Gastrocnemius medialis (tissue), 4 donors: Measurements from ENCODE around the gene SCAP.

Source experiments
- POLR2A ChIP-seq, 2 donors: fragments of 450-650 bp; IDR thresholded peaks; one replicate each; pipeline ENCODE4 v1.6.1; 2017; ENCODE audit warnings: antibody characterized with exemption in 2 of 2, mild to moderate bottlenecking in 2 of 2, moderate library complexity in 2 of 2
- TF ChIP-seq, protein P1 (sequence below), 5 experiments: fragments of 450-650 bp in 3 of 5; fragments of 200-600 bp in 2 of 5; sonication (generic) in 2 of 5; IDR thresholded peaks in 4 of 5; conservative IDR thresholded peaks in 1 of 5; 1 replicate in 4 of 5; 2 replicates in 1 of 5; pipeline ENCODE4 v1.5.1; 2016 to 2019; ENCODE audit warnings: antibody characterized with exemption in 5 of 5, mild to moderate bottlenecking in 3 of 5, moderate library complexity in 3 of 5

DNA sequence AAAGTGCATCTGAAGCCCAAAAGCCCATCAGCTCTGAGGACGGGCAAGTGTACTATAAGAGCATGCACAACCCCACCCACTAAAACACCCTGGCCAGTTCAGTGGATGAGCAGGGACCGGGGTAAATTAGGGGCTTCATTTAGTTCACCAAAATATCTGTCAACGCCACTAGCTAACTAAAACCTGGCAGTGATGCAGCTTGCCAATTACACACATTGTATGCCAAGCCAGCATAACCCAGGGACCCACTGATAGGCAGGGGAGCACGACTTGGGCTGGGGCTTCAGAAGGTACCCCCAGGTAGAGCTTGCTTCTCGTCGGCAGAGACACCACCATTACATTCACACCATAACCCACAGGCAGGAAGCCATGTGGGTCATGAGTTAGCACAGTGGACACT lies 47.9 kb downstream of the SCAP start:
- TF ChIP-seq, protein P1, sequence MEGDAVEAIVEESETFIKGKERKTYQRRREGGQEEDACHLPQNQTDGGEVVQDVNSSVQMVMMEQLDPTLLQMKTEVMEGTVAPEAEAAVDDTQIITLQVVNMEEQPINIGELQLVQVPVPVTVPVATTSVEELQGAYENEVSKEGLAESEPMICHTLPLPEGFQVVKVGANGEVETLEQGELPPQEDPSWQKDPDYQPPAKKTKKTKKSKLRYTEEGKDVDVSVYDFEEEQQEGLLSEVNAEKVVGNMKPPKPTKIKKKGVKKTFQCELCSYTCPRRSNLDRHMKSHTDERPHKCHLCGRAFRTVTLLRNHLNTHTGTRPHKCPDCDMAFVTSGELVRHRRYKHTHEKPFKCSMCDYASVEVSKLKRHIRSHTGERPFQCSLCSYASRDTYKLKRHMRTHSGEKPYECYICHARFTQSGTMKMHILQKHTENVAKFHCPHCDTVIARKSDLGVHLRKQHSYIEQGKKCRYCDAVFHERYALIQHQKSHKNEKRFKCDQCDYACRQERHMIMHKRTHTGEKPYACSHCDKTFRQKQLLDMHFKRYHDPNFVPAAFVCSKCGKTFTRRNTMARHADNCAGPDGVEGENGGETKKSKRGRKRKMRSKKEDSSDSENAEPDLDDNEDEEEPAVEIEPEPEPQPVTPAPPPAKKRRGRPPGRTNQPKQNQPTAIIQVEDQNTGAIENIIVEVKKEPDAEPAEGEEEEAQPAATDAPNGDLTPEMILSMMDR (IDR thresholded peaks at IDR 0.05 in 4 of 5, conservative IDR thresholded peaks at IDR 0.05 in 1 of 5) = no peak
- no peak for TF ChIP-seq POLR2A (IDR thresholded peaks at IDR 0.05)
